ENCODE measurements around the gene TNS1. TPM values are rescaled to one million over a fixed set of nuclear protein-coding genes. Genes with fewer than 3 reads are reported as not detected.

TNS1 gene
- total and polyA plus RNA-seq, 4 donors: 67.0 to 377 (median 208) TPM

DNA sequence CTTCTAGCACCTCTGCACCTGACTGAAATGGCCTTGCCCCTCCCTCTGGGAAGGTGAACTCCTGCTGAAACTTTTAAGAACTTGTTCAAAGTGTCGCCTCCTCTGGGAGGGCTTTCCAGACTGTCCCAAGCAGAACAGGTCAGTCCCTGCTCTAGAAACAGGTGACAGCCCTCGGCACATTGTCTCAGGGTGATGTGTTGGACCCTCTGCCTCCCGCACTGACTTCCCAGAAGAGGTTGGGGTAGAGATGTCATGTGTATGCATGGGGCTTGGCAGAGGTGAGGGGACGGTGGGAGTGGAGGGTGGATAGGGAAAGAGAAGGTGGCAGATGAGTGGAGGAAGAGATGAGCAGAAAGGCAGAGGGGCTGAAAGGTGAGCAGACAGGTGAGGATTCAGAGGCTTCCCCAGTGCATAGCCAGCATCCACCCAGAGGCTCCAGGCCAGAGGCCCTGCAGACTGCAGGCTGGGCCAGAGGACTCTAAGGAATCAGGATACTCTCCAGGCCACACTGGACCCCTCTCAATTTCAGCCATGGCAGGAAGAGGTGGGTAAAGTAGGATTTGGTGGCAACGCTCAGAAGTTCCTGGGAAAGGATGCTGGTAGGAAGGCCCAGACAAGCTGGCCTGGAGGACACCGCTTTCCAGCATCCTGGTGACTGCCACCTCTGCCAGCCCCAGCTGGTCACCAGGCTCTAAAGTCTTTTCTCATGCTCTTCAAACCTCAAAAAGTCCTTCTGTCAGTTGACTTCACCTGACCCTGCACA, 24.8 kb upstream of the TNS1 start:
- H3K27ac ChIP-seq (ENCODE audit: low read depth in 1 of 2, low read length in 1 of 2): no peak overlapping the region
- DNase-seq: no peak
- TF ChIP-seq, protein P1, sequence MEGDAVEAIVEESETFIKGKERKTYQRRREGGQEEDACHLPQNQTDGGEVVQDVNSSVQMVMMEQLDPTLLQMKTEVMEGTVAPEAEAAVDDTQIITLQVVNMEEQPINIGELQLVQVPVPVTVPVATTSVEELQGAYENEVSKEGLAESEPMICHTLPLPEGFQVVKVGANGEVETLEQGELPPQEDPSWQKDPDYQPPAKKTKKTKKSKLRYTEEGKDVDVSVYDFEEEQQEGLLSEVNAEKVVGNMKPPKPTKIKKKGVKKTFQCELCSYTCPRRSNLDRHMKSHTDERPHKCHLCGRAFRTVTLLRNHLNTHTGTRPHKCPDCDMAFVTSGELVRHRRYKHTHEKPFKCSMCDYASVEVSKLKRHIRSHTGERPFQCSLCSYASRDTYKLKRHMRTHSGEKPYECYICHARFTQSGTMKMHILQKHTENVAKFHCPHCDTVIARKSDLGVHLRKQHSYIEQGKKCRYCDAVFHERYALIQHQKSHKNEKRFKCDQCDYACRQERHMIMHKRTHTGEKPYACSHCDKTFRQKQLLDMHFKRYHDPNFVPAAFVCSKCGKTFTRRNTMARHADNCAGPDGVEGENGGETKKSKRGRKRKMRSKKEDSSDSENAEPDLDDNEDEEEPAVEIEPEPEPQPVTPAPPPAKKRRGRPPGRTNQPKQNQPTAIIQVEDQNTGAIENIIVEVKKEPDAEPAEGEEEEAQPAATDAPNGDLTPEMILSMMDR (IDR thresholded peaks at IDR 0.05; ENCODE audit: control extremely low read depth, extremely low read depth): no peak
- H3K4me3 ChIP-seq: no peak overlapping the region
- no peaks in the 10 kb centered on the region for H3K9me3 ChIP-seq (ENCODE audit: control insufficient read depth in 4 of 4, insufficient read depth in 3 of 4, low read length in 3 of 4)
- no peak overlapping the region for H3K9ac ChIP-seq (ENCODE audit: insufficient read depth in 1 of 2, low read length in 2 of 2)
- no peaks in the 10 kb centered on the region for H3K36me3 ChIP-seq (ENCODE audit: control insufficient read depth in 4 of 4, insufficient read depth in 4 of 4, low read length in 4 of 4)
- no peak for ATAC-seq (ENCODE audit: insufficient read depth, low FRiP score)
- no peaks in the 10 kb centered on the region for H3K27me3 ChIP-seq (ENCODE audit: control insufficient read depth in 3 of 3, insufficient read depth in 3 of 3, low read length in 2 of 3)
- H3K4me1 ChIP-seq (ENCODE audit: control insufficient read depth in 5 of 5, insufficient read depth in 5 of 5, low read length in 5 of 5): peaks cover 0 to 17% (median 6%) of the 10 kb centered on the region in 5 donors
- WGBS, 2 donors: 92 to 94% methylated on average over 6 of the region's 6 CpGs

DNA sequence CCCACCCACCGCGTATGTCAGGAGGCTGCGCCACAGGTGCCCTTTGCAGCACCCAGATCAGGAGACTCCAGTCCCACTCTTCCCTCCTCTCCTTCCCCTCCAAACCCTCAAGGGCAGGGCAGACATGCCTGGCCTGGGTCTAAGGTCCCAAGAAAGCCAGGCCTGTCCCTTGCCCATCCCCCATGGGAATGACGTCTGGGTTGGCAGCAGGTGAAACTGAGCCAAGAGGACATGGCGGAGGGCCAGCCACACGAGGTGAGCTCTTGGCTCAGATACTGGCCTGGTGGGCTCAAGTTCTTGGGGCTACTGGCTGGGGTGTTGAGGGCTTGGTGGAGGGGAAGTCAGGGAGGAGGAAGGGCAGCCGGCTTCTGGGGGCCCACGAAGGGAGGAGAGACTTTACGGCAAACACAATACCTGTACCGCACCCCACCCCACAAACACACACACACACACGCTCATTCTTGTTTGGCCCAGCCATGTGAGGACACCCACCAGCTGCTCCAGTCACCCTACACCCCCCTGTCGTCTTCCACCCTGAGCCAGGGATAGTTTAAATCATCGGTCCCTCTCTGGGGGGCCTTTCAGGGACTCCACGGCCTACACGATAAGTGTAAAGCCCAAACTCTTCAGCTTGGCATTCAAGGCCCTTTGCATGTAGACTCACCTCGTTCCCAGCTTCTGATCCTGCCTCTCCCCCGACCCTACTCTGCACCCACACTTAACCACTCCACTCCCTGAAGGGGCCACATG, 24.1 kb upstream of the TNS1 start:
- Histone ChIP-seq H3K4me3 (no peak overlapping the region), H3K9ac (ENCODE audit: insufficient read depth in 1 of 2, low read length in 2 of 2) (no peak overlapping the region), H3K27me3 (ENCODE audit: control insufficient read depth in 3 of 3, insufficient read depth in 3 of 3, low read length in 2 of 3) (no peaks in the 10 kb centered on the region), H3K27ac (ENCODE audit: low read depth in 1 of 2, low read length in 1 of 2) (no peak overlapping the region), H3K4me1 (ENCODE audit: control insufficient read depth in 5 of 5, insufficient read depth in 5 of 5, low read length in 5 of 5) (peaks cover 0 to 17% (median 6%) of the 10 kb centered on the region in 5 donors), H3K9me3 (ENCODE audit: control insufficient read depth in 4 of 4, insufficient read depth in 3 of 4, low read length in 3 of 4) (no peaks in the 10 kb centered on the region), H3K36me3 (ENCODE audit: control insufficient read depth in 4 of 4, insufficient read depth in 4 of 4, low read length in 4 of 4) (no peaks in the 10 kb centered on the region)
- 73% methylated on average over 17 of the region's 17 CpGs for WGBS, 2 donors
- DNase-seq (no peak), ATAC-seq (ENCODE audit: insufficient read depth, low FRiP score) (no peak)
- TF ChIP-seq, protein P1 (IDR thresholded peaks at IDR 0.05; ENCODE audit: control extremely low read depth, extremely low read depth): no peak

DNA sequence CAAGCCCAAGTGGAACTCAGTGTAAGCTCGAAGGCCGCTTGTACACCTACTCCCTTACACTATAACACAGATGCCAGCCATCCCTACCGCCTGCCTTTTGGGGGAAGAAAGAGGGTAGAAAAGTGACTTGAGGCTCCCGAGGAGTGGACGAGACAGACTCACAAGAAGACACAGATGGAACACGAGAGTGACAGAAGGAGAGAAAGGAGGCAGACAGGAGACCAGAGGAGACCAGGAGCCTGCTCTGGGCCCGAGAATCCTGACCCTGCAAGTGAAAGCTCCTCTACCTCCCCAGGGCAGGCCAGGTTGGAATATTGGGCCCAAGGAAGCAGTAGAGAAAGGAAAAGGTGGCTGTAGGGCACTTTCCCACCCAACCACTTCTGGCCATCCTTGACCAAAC, 23.4 kb upstream of the TNS1 start:
- ATAC-seq (ENCODE audit: insufficient read depth, low FRiP score): no peak
- WGBS, 2 donors: 93 to 98% methylated on average over 7 of the region's 7 CpGs
- TF ChIP-seq, protein P1 (IDR thresholded peaks at IDR 0.05; ENCODE audit: control extremely low read depth, extremely low read depth): no peak
- no peak overlapping the region for H3K27ac ChIP-seq (ENCODE audit: low read depth in 1 of 2, low read length in 1 of 2)
- DNase-seq: no peak
- H3K9me3 ChIP-seq (ENCODE audit: control insufficient read depth in 4 of 4, insufficient read depth in 3 of 4, low read length in 3 of 4): no peaks in the 10 kb centered on the region
- no peaks in the 10 kb centered on the region for H3K27me3 ChIP-seq (ENCODE audit: control insufficient read depth in 3 of 3, insufficient read depth in 3 of 3, low read length in 2 of 3)
- H3K4me3 ChIP-seq: no peak overlapping the region
- no peak overlapping the region for H3K9ac ChIP-seq (ENCODE audit: insufficient read depth in 1 of 2, low read length in 2 of 2)
- H3K4me1 ChIP-seq (ENCODE audit: control insufficient read depth in 5 of 5, insufficient read depth in 5 of 5, low read length in 5 of 5): peaks cover 0 to 17% (median 6%) of the 10 kb centered on the region in 5 donors
- H3K36me3 ChIP-seq (ENCODE audit: control insufficient read depth in 4 of 4, insufficient read depth in 4 of 4, low read length in 4 of 4): no peaks in the 10 kb centered on the region
